IMR-90 (cell line): ENCODE measurements around the gene COL27A1. TPM values are rescaled to one million over a fixed set of nuclear protein-coding genes. Genes with fewer than 3 reads are reported as not detected.

Source experiments
- ATAC-seq: fragments of 200-7000 bp; cut with Tn5 transposase; 2 replicates; pipeline ENCODE4 v1.9.1; 2020; ENCODE audit warnings: low read depth, mild to moderate bottlenecking, moderate library complexity
- BruUV-seq: library from RNA; stranded (reverse); fragments of 400-500 nt; replicated peaks from 2 replicates; lab custom pipeline; 2021; lab: Mats Ljungman, UMichigan
- CTCF ChIA-PET: fragments of 300-600 bp; formaldehyde crosslinking; extraction: SDS; loops from one replicate; lab custom pipeline; 2021; ENCODE audit warnings: antibody characterized with exemption; lab: Yijun Ruan, JAX
- POLR2A ChIA-PET: fragments of 300-600 bp; sonication (Branson Sonifier 250); formaldehyde crosslinking; loops from one replicate; lab custom pipeline; 2022; ENCODE audit warnings: antibody characterized with exemption; ENCODE audit not compliant: unreplicated experiment; lab: Charles Lee
- DNase-seq: peaks from one replicate; pipeline ENCODE4 v3.0.0; 2013
- H2AFZ ChIP-seq: replicated peaks from 2 replicates; pipeline ENCODE3; 2013; ENCODE audit warnings: low read length, mild to moderate bottlenecking; ENCODE audit not compliant: poor library complexity
- H2AK5ac ChIP-seq: 2 replicates; pipeline ENCODE4 v1.6.1; 2013; ENCODE audit warnings: low read depth, low read length, inconsistent platforms
- H2AK9ac ChIP-seq: replicated peaks from 2 replicates; pipeline ENCODE3; 2013; ENCODE audit warnings: mild to moderate bottlenecking, low read depth, low read length, moderate library complexity; ENCODE audit not compliant: poor library complexity
- H2BK120ac ChIP-seq: 2 replicates; pipeline ENCODE4 v1.6.1; 2013; ENCODE audit warnings: low read depth, low read length, inconsistent platforms
- H2BK15ac ChIP-seq: 3 replicates; pipeline ENCODE4 v1.6.1; 2013; ENCODE audit warnings: low read depth, low read length, inconsistent platforms
- H2BK20ac ChIP-seq: 2 replicates; pipeline ENCODE4 v1.6.1; 2013; ENCODE audit warnings: low read depth, mild to moderate bottlenecking, inconsistent platforms, low read length, moderate library complexity
- H2BK5ac ChIP-seq: 2 replicates; pipeline ENCODE4 v1.6.1; 2013; ENCODE audit warnings: mild to moderate bottlenecking, low read depth, low read length, inconsistent platforms; ENCODE audit not compliant: poor library complexity, severe bottlenecking
- H3K14ac ChIP-seq: replicated peaks from 2 replicates; pipeline ENCODE4 v1.6.1; 2013; ENCODE audit warnings: low read depth, low read length, inconsistent platforms
- H3K18ac ChIP-seq: 2 replicates; pipeline ENCODE4 v1.6.1; 2013; ENCODE audit warnings: low read depth, low read length, control low read depth
- H3K23ac ChIP-seq: 2 replicates; pipeline ENCODE4 v1.6.1; 2013; ENCODE audit warnings: low read depth, low read length, inconsistent platforms
- H3K27ac ChIP-seq: 2 replicates; pipeline ENCODE4 v1.5.1; 2013; ENCODE audit warnings: mild to moderate bottlenecking, control low read depth, low read length; ENCODE audit not compliant: insufficient read depth
- H3K27me3 ChIP-seq: 2 replicates; pipeline ENCODE4 v1.6.1; 2013; ENCODE audit warnings: low read length; ENCODE audit not compliant: control insufficient read depth, insufficient read depth
- H3K36me3 ChIP-seq: 2 replicates; pipeline ENCODE4 v1.6.1; 2013; ENCODE audit warnings: low read length, mixed read lengths; ENCODE audit not compliant: control insufficient read depth, insufficient read depth
- H3K4ac ChIP-seq: 2 replicates; pipeline ENCODE4 v1.6.1; 2013; ENCODE audit warnings: low read depth, low read length, inconsistent platforms
- H3K4me1 ChIP-seq: 2 replicates; pipeline ENCODE4 v1.6.1; 2013; ENCODE audit warnings: low read length, mixed read lengths; ENCODE audit not compliant: control insufficient read depth, insufficient read depth
- H3K4me2 ChIP-seq: 2 replicates; pipeline ENCODE4 v1.6.1; 2013; ENCODE audit warnings: low read depth, mild to moderate bottlenecking, control low read depth, low read length, moderate library complexity
- H3K4me3 ChIP-seq: 2 replicates; pipeline ENCODE4 v1.5.1; 2013; ENCODE audit warnings: low read depth, mild to moderate bottlenecking, control low read depth, low read length, moderate library complexity; ENCODE audit not compliant: insufficient read depth
- H3K56ac ChIP-seq: 2 replicates; pipeline ENCODE4 v1.6.1; 2013; ENCODE audit warnings: low read length, inconsistent platforms; ENCODE audit not compliant: insufficient read depth; ENCODE audit errors: extremely low read depth
- H3K79me1 ChIP-seq, 2 experiments: 2 replicates each; pipeline ENCODE4 v1.6.1; 2013; ENCODE audit warnings: low read length in 2 of 2, inconsistent platforms in 1 of 2, low read depth in 1 of 2
- H3K9ac ChIP-seq: 2 replicates; pipeline ENCODE4 v1.6.1; 2013; ENCODE audit warnings: low read depth, low read length, control low read depth
- H3K9me1 ChIP-seq: 2 replicates; pipeline ENCODE4 v1.6.1; 2013; ENCODE audit warnings: low read length, inconsistent platforms; ENCODE audit not compliant: insufficient read depth
- H3K9me3 ChIP-seq: 2 replicates; pipeline ENCODE4 v1.6.1; 2013; ENCODE audit warnings: low read length; ENCODE audit not compliant: control insufficient read depth, insufficient read depth
- H4K20me1 ChIP-seq: 2 replicates; pipeline ENCODE4 v1.6.1; 2013; ENCODE audit warnings: low read length, inconsistent platforms; ENCODE audit not compliant: insufficient read depth
- H4K5ac ChIP-seq: 2 replicates; pipeline ENCODE4 v1.6.1; 2013; ENCODE audit warnings: mild to moderate bottlenecking, low read depth, low read length, control low read depth
- H4K8ac ChIP-seq, 2 experiments: 2 replicates each; pipeline ENCODE4 v1.6.1; 2013; ENCODE audit warnings: low read depth in 2 of 2, low read length in 2 of 2, control low read depth in 1 of 2, inconsistent platforms in 1 of 2
- H4K91ac ChIP-seq: 2 replicates; pipeline ENCODE4 v1.6.1; 2013; ENCODE audit warnings: low read depth, low read length, inconsistent platforms; ENCODE audit not compliant: insufficient read depth
- BHLHE40 ChIP-seq: fragments of 150-350 bp; IDR thresholded peaks from 2 replicates; pipeline ENCODE4 v1.6.1; 2016; ENCODE audit warnings: mild to moderate bottlenecking, low read depth, low read length
- CHD1 ChIP-seq: IDR thresholded peaks from 2 replicates; pipeline ENCODE4 v1.6.1; 2012; ENCODE audit warnings: low read depth, low read length, improper control_type of control experiment
- FOS ChIP-seq: fragments of 150-350 bp; IDR thresholded peaks from 2 replicates; pipeline ENCODE4 v1.6.1; 2016; ENCODE audit warnings: low read depth, low read length
- MAZ ChIP-seq: IDR thresholded peaks from 2 replicates; pipeline ENCODE4 v1.6.1; 2012; ENCODE audit warnings: low read depth, mild to moderate bottlenecking, low read length, improper control_type of control experiment, moderate library complexity, borderline replicate concordance
- NFE2L2 ChIP-seq: fragments of 150-350 bp; IDR thresholded peaks from 2 replicates; pipeline ENCODE4 v1.6.1; 2016; ENCODE audit warnings: low read depth, mild to moderate bottlenecking, low read length
- RAD21 ChIP-seq: IDR thresholded peaks from 2 replicates; pipeline ENCODE4 v1.6.1; 2012; ENCODE audit warnings: low read length, improper control_type of control experiment
- RCOR1 ChIP-seq: IDR thresholded peaks from 2 replicates; pipeline ENCODE4 v1.6.1; 2012; ENCODE audit warnings: mild to moderate bottlenecking, low read length, improper control_type of control experiment; ENCODE audit not compliant: insufficient replicate concordance
- SMC3 ChIP-seq: fragments of 150-350 bp; IDR thresholded peaks from 2 replicates; pipeline ENCODE4 v1.6.1; 2016; ENCODE audit warnings: low read depth, mild to moderate bottlenecking, antibody characterized with exemption, low read length, moderate library complexity
- WGBS, 2 experiments: methylation state at CpG; one replicate each; pipeline versions ENCODE4 v1.1.5 to v1.1.7; 2013; ENCODE audit warnings: missing lambda C conversion rate in 2 of 2; ENCODE audit not compliant: insufficient read length in 1 of 2; ENCODE audit errors: extremely low coverage in 2 of 2; 5-methylcytosine and 5-hydroxymethylcytosine counted together
- dilution Hi-C: fragments of 300-500 bp; cut with HindIII; formaldehyde crosslinking; loops from one replicate; pipeline ENCODE4 v1.14.3; 2018; ENCODE audit warnings: low sequenced_read_pairs; ENCODE audit not compliant: unreplicated experiment
- in situ Hi-C: fragments of 300-500 bp; cut with MboI; formaldehyde crosslinking; loops from 3 replicates; pipeline ENCODE4 v1.14.3; 2019; ENCODE audit warnings: low sequenced_read_pairs, inconsistent platforms, mixed read lengths
- intact Hi-C: fragments of 100-400 bp; cut with micrococcal nuclease; formaldehyde crosslinking; loops from 2 replicates; pipeline ENCODE4 v1.10.0; 2022
- polyA plus RNA-seq, 3 experiments: library from polyadenylated mRNA; depleted of rRNA; stranded (reverse); fragments of >200 nt; gene quantifications; 2 replicates each; pipeline ENCODE4 v1.2.3, GENCODE V29; 2012; ENCODE audit warnings: low replicate concordance in 1 of 3
- total RNA-seq: library from RNA; depleted of rRNA; stranded (reverse); fragments of >200 nt; gene quantifications from 2 replicates; pipeline ENCODE4 v1.2.3, GENCODE V29; 2012
- TF ChIP-seq, protein P1 (sequence below): fragments of 150-350 bp; IDR thresholded peaks from 2 replicates; pipeline ENCODE4 v1.6.1; 2017; ENCODE audit warnings: mild to moderate bottlenecking, antibody characterized with exemption, low read length, low read depth

The COL27A1 gene
- total and polyA plus RNA-seq, 2 of the 4 experiments (the other 2 are of a cell fraction), result 3.2 to 18.3 TPM

DNA sequence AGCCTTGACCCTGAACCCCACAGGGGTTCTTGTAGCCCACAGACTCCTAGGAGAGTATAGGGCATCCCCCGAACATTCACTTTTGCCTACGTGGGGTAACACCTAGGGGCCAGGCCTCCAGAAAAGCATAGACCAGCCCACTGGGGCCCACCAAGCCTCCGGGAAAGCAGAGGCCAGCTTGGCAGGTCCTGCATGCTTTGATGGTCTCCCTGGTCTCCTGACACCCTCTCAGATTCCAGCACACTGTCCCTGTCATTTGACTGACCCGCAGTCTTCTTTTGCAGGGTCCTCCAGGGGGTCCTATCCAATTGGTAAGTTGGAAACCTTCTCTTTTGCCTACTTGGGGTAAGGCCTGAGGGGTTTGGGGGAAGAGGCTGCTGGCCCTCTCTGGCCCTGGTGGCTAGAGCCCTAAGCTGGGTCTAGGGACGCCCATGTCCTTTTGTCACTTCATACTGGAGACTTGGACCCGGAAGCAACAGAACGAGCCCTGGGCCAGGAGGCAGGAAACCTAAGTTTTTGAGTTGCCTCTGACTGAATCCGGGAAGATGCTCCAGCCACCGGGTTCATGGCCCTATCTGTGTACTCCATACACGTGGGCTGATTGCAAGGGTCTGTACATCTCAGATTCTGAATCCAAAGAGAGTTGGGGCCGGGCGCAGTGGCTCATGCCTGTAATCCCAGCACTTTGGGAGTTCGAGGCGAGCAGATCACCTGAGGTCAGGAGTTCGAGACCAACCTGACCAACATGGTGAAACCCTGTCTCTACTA, 146.6 kb downstream of the COL27A1 start (continued):
- TF ChIP-seq, protein P1, sequence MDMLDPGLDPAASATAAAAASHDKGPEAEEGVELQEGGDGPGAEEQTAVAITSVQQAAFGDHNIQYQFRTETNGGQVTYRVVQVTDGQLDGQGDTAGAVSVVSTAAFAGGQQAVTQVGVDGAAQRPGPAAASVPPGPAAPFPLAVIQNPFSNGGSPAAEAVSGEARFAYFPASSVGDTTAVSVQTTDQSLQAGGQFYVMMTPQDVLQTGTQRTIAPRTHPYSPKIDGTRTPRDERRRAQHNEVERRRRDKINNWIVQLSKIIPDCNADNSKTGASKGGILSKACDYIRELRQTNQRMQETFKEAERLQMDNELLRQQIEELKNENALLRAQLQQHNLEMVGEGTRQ, result no peak
- TF ChIP-seq SMC3 (no peak), CHD1 (no peak), BHLHE40 (no peak), NFE2L2 (no peak)

DNA sequence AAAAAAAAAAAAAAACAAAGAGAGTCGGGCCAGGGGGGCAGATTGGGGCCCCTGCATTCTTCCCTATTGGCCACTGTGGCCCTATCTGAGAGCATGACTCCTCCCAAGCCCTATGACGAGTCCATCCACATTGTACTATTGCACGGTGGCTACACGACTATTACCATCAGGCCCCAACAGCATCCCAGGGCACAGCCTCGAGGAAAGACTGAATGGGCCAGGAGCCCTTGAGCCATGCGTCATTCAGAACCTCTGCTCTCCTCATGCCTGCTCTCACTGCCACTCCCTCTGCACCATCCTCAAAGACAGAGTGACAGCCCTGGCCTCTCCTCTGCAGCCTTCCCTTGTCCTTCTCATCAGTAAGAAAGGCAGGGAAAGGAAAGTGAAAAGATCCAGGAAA, 147.4 kb downstream of the COL27A1 start:
- H2BK15ac ChIP-seq, result no peak overlapping the region
- peaks cover 21% of the 10 kb centered on the region for H3K36me3 ChIP-seq
- no TSS peak for BruUV-seq
- no peak overlapping the region for H3K4me3 ChIP-seq
- H4K8ac ChIP-seq, result no peak overlapping the region
- H3K27me3 ChIP-seq, result no peaks in the 10 kb centered on the region
- no peak overlapping the region for H2BK5ac ChIP-seq
- POLR2A ChIA-PET, result no interaction called here
- WGBS, 2 experiments, result 80% methylated on average over 1 of the region's 6 CpGs; no CpG with 5 or more reads in 1 of the 2 experiments
- H2BK20ac ChIP-seq, result no peak overlapping the region
- H2AFZ ChIP-seq, result no peak overlapping the region
- no peak overlapping the region for H3K9ac ChIP-seq
- ATAC-seq (no peak), DNase-seq (no peak)
- H2BK120ac ChIP-seq, result no peak overlapping the region
- no peaks in the 10 kb centered on the region for H3K9me3 ChIP-seq
- no peak overlapping the region for H4K91ac ChIP-seq
- no peaks in the 10 kb centered on the region for H4K20me1 ChIP-seq
- no peak overlapping the region for H3K27ac ChIP-seq
- CTCF ChIA-PET, result interaction anchor here (1.3 kb wide), 1 partner anchor 12 kb away, joined by 8 read pairs; no protein-coding TSS in a partner anchor
- H2AK9ac ChIP-seq, result no peak overlapping the region
- no peak overlapping the region for H3K14ac ChIP-seq
- no peak overlapping the region for H3K4ac ChIP-seq
- H3K4me1 ChIP-seq, result peaks cover 3% of the 10 kb centered on the region; the same call in 1 of the 2 replicates
- no peaks in the 10 kb centered on the region for H3K79me1 ChIP-seq
- H3K18ac ChIP-seq, result no peak overlapping the region
- TF ChIP-seq RCOR1 (no peak), FOS (no peak), SMC3 (no peak), BHLHE40 (no peak), MAZ (no peak), CHD1 (no peak), RAD21 (no peak)
- TF ChIP-seq, protein P1, result no peak
- no peak overlapping the region for H3K4me2 ChIP-seq
- H3K56ac ChIP-seq, result no peak overlapping the region
- intact Hi-C loops, result no loop called here
- no peak overlapping the region for H3K23ac ChIP-seq
- in situ Hi-C loops, result no loop called here
- H3K9me1 ChIP-seq, result no peaks in the 10 kb centered on the region
- dilution Hi-C loops, result no loop called here
- H2AK5ac ChIP-seq, result no peak overlapping the region
- no peak overlapping the region for H4K5ac ChIP-seq
